Measurements from ENCODE around the gene SDSL.

Gene SDSL

GRCh38 chr12:113485330-113485729 is 63.1 kb downstream of the SDSL start:
- no peak for DNase-seq (ENCODE audit: low read depth)

- DNase-seq (ENCODE audit: low read depth), result no peak
These were observed 64.5 kb downstream of the SDSL start for GRCh38 chr12:113486722-113487121.

Measured in ELR (cell line).